HuH-7.5 (cell line): ENCODE data around the gene LMBR1.
"Not testable (repeated sequence)": the region's sequence is repeated elsewhere in the genome, so short reads cannot be mapped to it uniquely, and the experiment has no call there.

ENCODE experiments used
- DNase-seq: peaks from one replicate; pipeline ENCODE4 v3.0.0; 2011; ENCODE audit warnings: low spot score

The LMBR1 gene

GRCh38 chr7:156903232-156903909 is 10.4 kb upstream of the LMBR1 start:
- DNase-seq = no peak

- DNase-seq = not testable (repeated sequence)
These were observed 7.1 kb upstream of the LMBR1 start for GRCh38 chr7:156900093-156900492.

- no peak for DNase-seq
These were observed 6.0 kb upstream of the LMBR1 start for GRCh38 chr7:156898938-156899337.

GRCh38 chr7:156897673-156898072 is 4.7 kb upstream of the LMBR1 start:
- no peak for DNase-seq

GRCh38 chr7:156896388-156897022 is 3.5 kb upstream of the LMBR1 start:
- DNase-seq = no peak

- no peak for DNase-seq
These were observed 2.2 kb upstream of the LMBR1 start for GRCh38 chr7:156895024-156895780.

GRCh38 chr7:156892081-156892800 is 742 bp downstream of the LMBR1 start:
- peak; percentile 42 for DNase-seq

- no peak for DNase-seq
These were observed 3.2 kb downstream of the LMBR1 start for GRCh38 chr7:156889746-156890145.

GRCh38 chr7:156889089-156889488 is 3.9 kb downstream of the LMBR1 start:
- no peak for DNase-seq

- no peak for DNase-seq
These were observed 6.8 kb downstream of the LMBR1 start for GRCh38 chr7:156886020-156886795.

- no peak for DNase-seq
These were observed 11.3 kb downstream of the LMBR1 start for GRCh38 chr7:156881679-156882078.

GRCh38 chr7:156875766-156876165 is 17.2 kb downstream of the LMBR1 start:
- DNase-seq = no peak

GRCh38 chr7:156868363-156868762 is 24.6 kb downstream of the LMBR1 start:
- not testable (repeated sequence) for DNase-seq

- no peak for DNase-seq
These were observed 27.5 kb downstream of the LMBR1 start for GRCh38 chr7:156865493-156865892.

- not testable (repeated sequence) for DNase-seq
These were observed 31.0 kb downstream of the LMBR1 start for GRCh38 chr7:156862022-156862421.

GRCh38 chr7:156861212-156861611 is 31.8 kb downstream of the LMBR1 start:
- DNase-seq = no peak

- DNase-seq = not testable (repeated sequence)
These were observed 32.9 kb downstream of the LMBR1 start for GRCh38 chr7:156860099-156860498.

- DNase-seq = no peak
These were observed 34.5 kb downstream of the LMBR1 start for GRCh38 chr7:156858523-156858922.

GRCh38 chr7:156857757-156858156 is 35.2 kb downstream of the LMBR1 start:
- DNase-seq = no peak

GRCh38 chr7:156854654-156855053 is 38.3 kb downstream of the LMBR1 start:
- no peak for DNase-seq

GRCh38 chr7:156848979-156849378 is 44.0 kb downstream of the LMBR1 start:
- no peak for DNase-seq
